SK-N-SH (cell line): Measurements from ENCODE around the gene DNASE2. TPM values are rescaled to one million over a fixed set of nuclear protein-coding genes. Genes with fewer than 3 reads are reported as not detected.

Experiments used
- CTCF ChIA-PET: fragments of 300-600, 350-600 bp; formaldehyde crosslinking; extraction: SDS; loops from one replicate; lab custom pipeline; 2021; lab: Yijun Ruan, JAX
- POLR2A ChIA-PET: fragments of 350-600 bp; sonication (Branson Sonifier 250); formaldehyde crosslinking; extraction: SDS; loops from one replicate; lab custom pipeline; 2020; ENCODE audit warnings: antibody characterized with exemption, inconsistent platforms; lab: Yijun Ruan, JAX
- DNase-seq: peaks from one replicate; pipeline ENCODE4 v3.0.0; 2012
- H2AFZ ChIP-seq: fragments of 200-600 bp; sonication (generic); 2 replicates; pipeline ENCODE4 v1.8.1; 2016; ENCODE audit warnings: antibody characterized with exemption, mild to moderate bottlenecking, low read depth
- H3F3A ChIP-seq: fragments of 200-600 bp; sonication (generic); replicated peaks from 2 replicates; pipeline ENCODE3; 2016; ENCODE audit warnings: antibody characterized with exemption, mild to moderate bottlenecking; ENCODE audit not compliant: insufficient read depth
- H3K27ac ChIP-seq, 2 experiments: fragments of 200-500 bp in 1 of 2; fragments of 200-600 bp in 1 of 2; sonication (Bioruptor generic) in 1 of 2; sonication (generic), shearing (Covaris generic) in 1 of 2; 2 replicates each; pipeline versions ENCODE4 v1.5.1 to v1.6.1; 2014 to 2016; ENCODE audit warnings: low read depth in 2 of 2, inconsistent platforms in 1 of 2, low read length in 1 of 2, mild to moderate bottlenecking in 1 of 2, mixed read lengths in 1 of 2
- H3K27me3 ChIP-seq: fragments of 200-600 bp; sonication (generic), shearing (Covaris generic); 2 replicates; pipeline ENCODE4 v1.6.1; 2016; ENCODE audit warnings: mixed run types; ENCODE audit not compliant: insufficient read depth
- H3K36me3 ChIP-seq, 2 experiments: fragments of 200-500 bp in 1 of 2; fragments of 200-600 bp in 1 of 2; sonication (Bioruptor generic) in 1 of 2; sonication (generic) in 1 of 2; replicated peaks in 1 of 2; 2 replicates each; pipeline versions ENCODE3 to v1.5.1; 2014 to 2016; ENCODE audit warnings: low read length in 1 of 2, mild to moderate bottlenecking in 1 of 2; ENCODE audit not compliant: insufficient read depth in 2 of 2, control insufficient read depth in 1 of 2
- H3K4me1 ChIP-seq, 2 experiments: fragments of 200-500 bp in 1 of 2; fragments of 200-600 bp in 1 of 2; sonication (Bioruptor generic) in 1 of 2; sonication (generic), shearing (Covaris generic) in 1 of 2; 2 replicates each; pipeline versions ENCODE4 v1.5.1 to v1.6.1; 2014 to 2016; ENCODE audit warnings: low read depth in 1 of 2, low read length in 1 of 2, mixed run types in 1 of 2; ENCODE audit not compliant: insufficient read depth in 2 of 2, control insufficient read depth in 1 of 2
- H3K4me2 ChIP-seq: fragments of 200-600 bp; sonication (generic), shearing (Covaris generic); 2 replicates; pipeline ENCODE4 v1.6.1; 2017; ENCODE audit warnings: mixed run types
- H3K4me3 ChIP-seq, 2 experiments: fragments of 200-500 bp in 1 of 2; fragments of 200-600 bp in 1 of 2; sonication (Bioruptor generic) in 1 of 2; sonication (generic), shearing (Covaris generic) in 1 of 2; 2 replicates each; pipeline versions ENCODE4 v1.5.1 to v1.8.1; 2014 to 2016; ENCODE audit warnings: low read depth in 2 of 2, inconsistent platforms in 1 of 2, low read length in 1 of 2, mild to moderate bottlenecking in 1 of 2, mixed read lengths in 1 of 2, moderate library complexity in 1 of 2
- H3K79me2 ChIP-seq: fragments of 200-600 bp; sonication (generic); 2 replicates; pipeline ENCODE4 v1.8.1; 2017; ENCODE audit warnings: mild to moderate bottlenecking; ENCODE audit not compliant: insufficient read depth
- H3K9ac ChIP-seq: fragments of 200-600 bp; sonication (generic); 2 replicates; pipeline ENCODE4 v1.6.1; 2017; ENCODE audit warnings: mixed run types
- H3K9me2 ChIP-seq: fragments of 200-600 bp; sonication (generic); 2 replicates; pipeline ENCODE4 v1.6.1; 2017; ENCODE audit warnings: mixed run types
- H3K9me3 ChIP-seq: fragments of 200-600 bp; sonication (generic); 2 replicates; pipeline ENCODE4 v1.6.1; 2017; ENCODE audit warnings: mixed run types, mild to moderate bottlenecking, moderate library complexity
- H4K20me1 ChIP-seq: fragments of 200-600 bp; sonication (generic); 2 replicates; pipeline ENCODE4 v1.6.1; 2017; ENCODE audit warnings: mild to moderate bottlenecking, mixed run types; ENCODE audit not compliant: insufficient read depth
- CHD2 ChIP-seq: fragments of 150-350 bp; IDR thresholded peaks from 2 replicates; pipeline ENCODE4 v1.6.1; 2018; ENCODE audit warnings: low read length; ENCODE audit not compliant: partially characterized antibody
- GABPA ChIP-seq: IDR thresholded peaks from 2 replicates; pipeline ENCODE4 v1.4.0; 2012; ENCODE audit warnings: low read depth, mild to moderate bottlenecking
- IRF3 ChIP-seq: fragments of 150-350 bp; IDR thresholded peaks from 2 replicates; pipeline ENCODE4 v1.6.1; 2016; ENCODE audit warnings: mild to moderate bottlenecking, low read depth, low read length
- MXI1 ChIP-seq: IDR thresholded peaks from 2 replicates; pipeline ENCODE4 v1.6.1; 2012; ENCODE audit warnings: mild to moderate bottlenecking, low read depth, low read length, improper control_type of control experiment
- NRF1 ChIP-seq: IDR thresholded peaks from 2 replicates; pipeline ENCODE4 v1.6.1; 2012; ENCODE audit warnings: low read depth, mild to moderate bottlenecking, low read length
- SMC3 ChIP-seq: IDR thresholded peaks from 2 replicates; pipeline ENCODE4 v1.6.1; 2012; ENCODE audit warnings: low read depth, low read length, improper control_type of control experiment
- TCF12 ChIP-seq: IDR thresholded peaks from 2 replicates; pipeline ENCODE4 v1.4.0; 2012
- ZBTB33 ChIP-seq: IDR thresholded peaks from 2 replicates; pipeline ENCODE4 v1.4.0; 2012; ENCODE audit warnings: low read depth, borderline replicate concordance
- WGBS: methylation state at CpG from one replicate; pipeline ENCODE4 v1.1.6; 2017; ENCODE audit warnings: low lambda C conversion rate; 5-methylcytosine and 5-hydroxymethylcytosine counted together
- polyA plus RNA-seq, 3 experiments: library from polyadenylated mRNA; depleted of rRNA; stranded (reverse); fragments of >200 nt; gene quantifications; 2 replicates each; pipeline ENCODE4 v1.2.3, GENCODE V29; 2012

The DNASE2 gene
- polyA plus RNA-seq, 1 of the 3 experiments (the other 2 are of a cell fraction) = 29.8 TPM

- Histone ChIP-seq H3K9me3 (no peaks in the 10 kb centered on the region), H3K27me3 (peaks cover 11% of the 10 kb centered on the region; the same call in 1 of the 2 replicates), H3F3A (no peaks in the 10 kb centered on the region), H3K4me1 (peaks cover 5 to 13% of the 10 kb centered on the region in 2 experiments; a peak in 2 of 4 replicates), H3K4me2 (no peak within 1 kb of the TSS), H3K27ac (no peak within 1 kb of the TSS), H3K79me2 (peaks cover 10% of the 10 kb centered on the region), H2AFZ (no peak within 1 kb of the TSS), H3K4me3 (no peak within 1 kb of the TSS), H3K36me3 (no peaks in the 10 kb centered on the region), H3K9ac (no peak within 1 kb of the TSS), H3K9me2 (no peaks in the 10 kb centered on the region), H4K20me1 (no peaks in the 10 kb centered on the region)
- ChIA-PET POLR2A (interaction anchor here (0.6 to 0.8 kb wide), 2 partner anchors 17 to 33 kb away, joined by 3 read pairs; no protein-coding TSS in a partner anchor), CTCF (interaction anchor here (1.0 to 4.5 kb wide), 3 partner anchors 14 to 78 kb away, joined by 3 to 27 read pairs (median 4); no protein-coding TSS in a partner anchor)
- no peak for TF ChIP-seq ZBTB33
- TF ChIP-seq NRF1 = no peak
- TF ChIP-seq SMC3 = no peak
- TF ChIP-seq TCF12 = no peak
- no peak for TF ChIP-seq CHD2
- TF ChIP-seq MXI1 = no peak
- no peak for DNase-seq
- 51% methylated on average over 8 of the region's 17 CpGs for WGBS
Observed at GRCh38 chr19:12886969-12887747, 5.9 kb upstream of the DNASE2 start, which contains the start of gene KLF1. TSS of gene KLF1 (minus strand) at chr19:12887201. CDS start at chr19:12887140, 61 bp downstream.

- peaks cover 0 to 8% of the 10 kb centered on the region in 2 experiments; a peak in 1 of 4 replicates for H3K4me1 ChIP-seq
- H3K4me3 ChIP-seq = no peak overlapping the region
- WGBS = 84% methylated on average over 5 of the region's 5 CpGs
- no peak for DNase-seq
- no peaks in the 10 kb centered on the region for H4K20me1 ChIP-seq
- peaks cover 5% of the 10 kb centered on the region for H3F3A ChIP-seq
- peaks cover 11% of the 10 kb centered on the region; the same call in 1 of the 2 replicates for H3K27me3 ChIP-seq
- H3K27ac ChIP-seq = no peak overlapping the region
- no peak overlapping the region for H2AFZ ChIP-seq
- peaks cover 5% of the 10 kb centered on the region; the same call in 1 of the 2 replicates for H3K79me2 ChIP-seq
- TF ChIP-seq IRF3 (no peak), GABPA (no peak)
- TF ChIP-seq, all 33 proteins: peak for 0
- no peaks in the 10 kb centered on the region for H3K9me3 ChIP-seq
- no peak overlapping the region for H3K9ac ChIP-seq
- no peaks in the 10 kb centered on the region for H3K36me3 ChIP-seq
- H3K9me2 ChIP-seq = no peaks in the 10 kb centered on the region
- H3K4me2 ChIP-seq = no peak overlapping the region
- CTCF ChIA-PET = interaction anchor here (0.7 to 5.4 kb wide), 7 partner anchors 14 to 129 kb away, joined by 3 to 28 read pairs (median 4); no protein-coding TSS in a partner anchor
- POLR2A ChIA-PET = interaction anchor here (0.6 to 1.1 kb wide), 3 partner anchors 16 to 51 kb away, joined by 3 read pairs; partner anchors contain the start of gene CALR
Observed at GRCh38 chr19:12886651-12886968, 5.4 kb upstream of the DNASE2 start.
